A673 (cell line): Measurements from ENCODE around the gene C9orf78. TPM values are rescaled to one million over a fixed set of nuclear protein-coding genes. Genes with fewer than 3 reads are reported as not detected.

Experiments
- BruUV-seq: library from RNA; stranded (reverse); fragments of 400-500 nt; replicated peaks from 2 replicates; lab custom pipeline; 2021; lab: Mats Ljungman, UMichigan
- CTCF ChIA-PET: fragments of 300-600 bp; sonication (Branson Sonifier 250); formaldehyde crosslinking; loops from one replicate; lab custom pipeline; 2022; ENCODE audit warnings: antibody characterized with exemption; lab: Charles Lee
- POLR2A ChIA-PET: fragments of 300-600 bp; sonication (Branson Sonifier 250); formaldehyde crosslinking; loops from one replicate; lab custom pipeline; 2022; ENCODE audit warnings: antibody characterized with exemption; ENCODE audit not compliant: low non-redundant PET; lab: Charles Lee
- DNase-seq: peaks from one replicate; pipeline ENCODE4 v3.0.0-alpha.2; 2015; ENCODE audit warnings: low spot score
- H3K27ac ChIP-seq: fragments of 200-600 bp; sonication (generic); 2 replicates; pipeline ENCODE4 v1.5.1; 2016; ENCODE audit warnings: mixed run types, low read depth, mild to moderate bottlenecking, mixed read lengths, antibody characterized with exemption, low read length; ENCODE audit not compliant: poor library complexity, severe bottlenecking
- H3K27me3 ChIP-seq: fragments of 200-600 bp; sonication (generic); replicated peaks from 2 replicates; pipeline ENCODE4 v1.6.1; 2017; ENCODE audit warnings: mixed run types, low read depth, mild to moderate bottlenecking, mixed read lengths, antibody characterized with exemption, low read length; ENCODE audit not compliant: insufficient read depth, poor library complexity
- H3K36me3 ChIP-seq: fragments of 200-600 bp; sonication (generic); 2 replicates; pipeline ENCODE4 v1.6.1; 2016; ENCODE audit warnings: mixed run types, mild to moderate bottlenecking, mixed read lengths, antibody characterized with exemption, low read length; ENCODE audit not compliant: insufficient read depth, poor library complexity, severe bottlenecking
- H3K4me1 ChIP-seq: fragments of 200-600 bp; sonication (generic); 2 replicates; pipeline ENCODE4 v1.6.1; 2017; ENCODE audit warnings: mixed run types, mild to moderate bottlenecking, mixed read lengths, antibody characterized with exemption, low read length; ENCODE audit not compliant: insufficient read depth, poor library complexity, severe bottlenecking
- H3K4me3 ChIP-seq: fragments of 200-600 bp; sonication (generic); 2 replicates; pipeline ENCODE4 v1.5.1; 2016; ENCODE audit warnings: low read depth, mixed run types, mild to moderate bottlenecking, mixed read lengths, low read length; ENCODE audit not compliant: poor library complexity, severe bottlenecking
- H3K9me3 ChIP-seq: fragments of 200-600 bp; sonication (generic); 2 replicates; pipeline ENCODE4 v1.6.1; 2016; ENCODE audit warnings: mixed run types, low read depth, mild to moderate bottlenecking, mixed read lengths, antibody characterized with exemption, low read length; ENCODE audit not compliant: poor library complexity, severe bottlenecking
- EZH2 ChIP-seq: fragments of 200-600 bp; sonication (generic); IDR thresholded peaks from 2 replicates; pipeline ENCODE4 v1.6.1; 2017; ENCODE audit warnings: borderline replicate concordance, low read depth, mild to moderate bottlenecking, mixed read lengths, antibody characterized with exemption, low read length; ENCODE audit not compliant: poor library complexity, severe bottlenecking
- intact Hi-C: fragments of 100-400 bp; cut with micrococcal nuclease; formaldehyde crosslinking; loops from one replicate; pipeline ENCODE4 v1.10.0; 2022; ENCODE audit not compliant: unreplicated experiment
- total RNA-seq: library from RNA; stranded (reverse); gene quantifications from 2 replicates; pipeline ENCODE4 v1.2.3, GENCODE V29; 2021
- TF ChIP-seq, protein P1 (sequence below): fragments of 300-800, 200-600 bp; sonication (generic); conservative IDR thresholded peaks from 2 replicates; pipeline ENCODE4 v1.5.1; 2017; ENCODE audit warnings: low read depth, mild to moderate bottlenecking, antibody characterized with exemption, low read length, moderate library complexity, mixed read lengths

C9orf78 gene
- total RNA-seq, 1 experiment from 2014 or later, result 60.4 TPM

DNA sequence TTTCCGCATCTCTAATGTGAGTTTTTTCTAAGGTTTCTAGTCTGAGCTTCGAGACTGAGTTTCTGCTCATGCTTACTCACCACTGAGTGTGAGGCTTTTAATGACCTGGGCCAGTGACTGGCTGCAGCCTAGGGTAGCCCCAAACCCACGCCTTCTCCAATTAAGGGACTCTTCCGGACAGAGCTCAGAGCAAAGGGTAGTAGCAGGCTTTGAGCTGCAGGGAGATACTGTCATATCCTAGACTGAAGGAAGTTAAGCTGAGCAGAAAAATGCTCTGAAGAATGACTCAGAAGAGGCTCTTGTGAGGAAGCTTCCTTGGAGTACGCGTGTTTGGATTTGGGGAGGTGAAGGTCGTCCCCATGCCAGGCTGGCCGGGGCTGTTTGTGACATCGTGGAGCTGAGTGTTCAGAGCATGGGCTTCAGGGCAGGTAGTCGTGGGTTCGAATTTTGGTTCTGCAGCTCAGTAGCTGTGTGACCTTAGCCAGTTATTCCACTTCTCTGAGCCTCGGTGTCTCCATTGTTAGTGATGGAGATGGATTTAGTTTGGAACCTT lies 3.7 kb upstream of the C9orf78 start:
- H3K4me1 ChIP-seq, result peaks cover 9% of the 10 kb centered on the region
- TF ChIP-seq EZH2, result no peak
- TF ChIP-seq, protein P1, sequence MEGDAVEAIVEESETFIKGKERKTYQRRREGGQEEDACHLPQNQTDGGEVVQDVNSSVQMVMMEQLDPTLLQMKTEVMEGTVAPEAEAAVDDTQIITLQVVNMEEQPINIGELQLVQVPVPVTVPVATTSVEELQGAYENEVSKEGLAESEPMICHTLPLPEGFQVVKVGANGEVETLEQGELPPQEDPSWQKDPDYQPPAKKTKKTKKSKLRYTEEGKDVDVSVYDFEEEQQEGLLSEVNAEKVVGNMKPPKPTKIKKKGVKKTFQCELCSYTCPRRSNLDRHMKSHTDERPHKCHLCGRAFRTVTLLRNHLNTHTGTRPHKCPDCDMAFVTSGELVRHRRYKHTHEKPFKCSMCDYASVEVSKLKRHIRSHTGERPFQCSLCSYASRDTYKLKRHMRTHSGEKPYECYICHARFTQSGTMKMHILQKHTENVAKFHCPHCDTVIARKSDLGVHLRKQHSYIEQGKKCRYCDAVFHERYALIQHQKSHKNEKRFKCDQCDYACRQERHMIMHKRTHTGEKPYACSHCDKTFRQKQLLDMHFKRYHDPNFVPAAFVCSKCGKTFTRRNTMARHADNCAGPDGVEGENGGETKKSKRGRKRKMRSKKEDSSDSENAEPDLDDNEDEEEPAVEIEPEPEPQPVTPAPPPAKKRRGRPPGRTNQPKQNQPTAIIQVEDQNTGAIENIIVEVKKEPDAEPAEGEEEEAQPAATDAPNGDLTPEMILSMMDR, result no peak
- no peaks in the 10 kb centered on the region for H3K9me3 ChIP-seq
- intact Hi-C loops, result no loop called here
- DNase-seq, result no peak
- POLR2A ChIA-PET, result no interaction called here
- no TSS peak for BruUV-seq
- no peaks in the 10 kb centered on the region for H3K36me3 ChIP-seq
- CTCF ChIA-PET, result no interaction called here
- no peak overlapping the region for H3K4me3 ChIP-seq
- no peaks in the 10 kb centered on the region for H3K27me3 ChIP-seq
- no peak overlapping the region for H3K27ac ChIP-seq

DNA sequence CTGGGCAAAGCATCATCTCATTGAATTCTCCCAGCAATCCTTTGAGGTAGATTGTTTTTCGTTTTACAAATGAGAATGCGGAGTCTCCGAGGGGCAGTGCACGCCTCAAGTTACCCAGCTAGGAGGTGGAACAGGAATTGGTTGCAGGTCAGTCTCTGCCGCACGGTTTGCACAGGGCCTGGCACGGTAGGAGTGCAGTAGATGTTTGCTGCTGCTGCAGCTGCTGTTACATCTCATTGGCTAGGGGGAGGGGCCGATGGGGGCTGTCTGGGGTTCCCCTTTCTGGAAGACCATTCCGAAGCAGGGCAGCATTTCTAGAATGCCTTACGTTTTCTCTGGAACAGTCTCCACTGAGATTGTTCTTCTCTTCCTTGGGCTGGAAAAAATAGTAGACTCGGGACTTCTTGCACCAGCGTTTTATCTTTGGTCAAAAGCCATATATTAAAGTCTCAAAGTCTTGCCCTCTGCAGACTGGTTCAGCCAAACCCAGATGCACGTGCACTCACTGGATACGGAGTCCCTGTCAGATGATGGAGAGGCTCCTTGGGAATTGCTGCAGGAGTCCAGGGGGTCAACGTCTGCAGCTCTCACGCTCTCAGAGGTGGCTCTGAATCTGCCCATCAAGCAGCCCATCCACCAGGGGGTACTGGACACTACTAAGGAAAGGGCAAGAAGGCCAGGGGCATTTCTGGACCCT lies 1.4 kb upstream of the C9orf78 start:
- no TSS peak for BruUV-seq
- ChIA-PET CTCF (no interaction called here), POLR2A (no interaction called here)
- peak overlapping the region; percentile 70 for H3K4me3 ChIP-seq
- H3K27me3 ChIP-seq, result no peaks in the 10 kb centered on the region
- DNase-seq, result no peak
- intact Hi-C loops, result no loop called here
- H3K4me1 ChIP-seq, result peaks cover 9% of the 10 kb centered on the region
- no peak overlapping the region for H3K27ac ChIP-seq
- H3K9me3 ChIP-seq, result no peaks in the 10 kb centered on the region
- H3K36me3 ChIP-seq, result peaks cover 12% of the 10 kb centered on the region
- TF ChIP-seq EZH2, result no peak
- TF ChIP-seq, protein P1, result no peak

DNA sequence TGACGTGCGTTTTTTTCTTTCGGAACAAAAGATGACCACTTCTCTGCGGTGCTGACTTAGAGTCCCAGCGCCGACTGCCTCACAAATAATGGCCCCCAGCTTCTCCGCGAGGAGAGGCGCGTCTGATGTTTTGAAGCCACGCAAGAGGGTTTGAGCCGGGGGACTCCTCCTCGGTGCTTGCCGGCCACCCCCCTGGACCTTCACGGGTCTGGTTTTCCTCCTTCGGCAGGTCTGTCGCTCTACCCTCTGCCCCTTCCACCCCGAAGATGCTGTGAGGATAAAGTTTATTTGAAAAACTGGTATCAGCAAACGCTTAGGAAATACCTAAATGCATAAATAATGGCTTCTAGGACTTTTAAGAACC lies 767 bp upstream of the C9orf78 start:
- Histone ChIP-seq H3K27ac (peak overlapping the region; percentile 75), H3K4me3 (peak overlapping the region; percentile 70), H3K36me3 (peaks cover 18% of the 10 kb centered on the region), H3K4me1 (peaks cover 9% of the 10 kb centered on the region), H3K9me3 (no peaks in the 10 kb centered on the region), H3K27me3 (no peaks in the 10 kb centered on the region)
- DNase-seq, result peak; percentile 39
- ChIA-PET CTCF (no interaction called here), POLR2A (no interaction called here)
- TSS peak; percentile 62 for BruUV-seq
- TF ChIP-seq EZH2, result no peak
- TF ChIP-seq, protein P1, result no peak
- intact Hi-C loops, result no loop called here
